Measurements from ENCODE around the gene TEDC1.

Gene TEDC1

DNA sequence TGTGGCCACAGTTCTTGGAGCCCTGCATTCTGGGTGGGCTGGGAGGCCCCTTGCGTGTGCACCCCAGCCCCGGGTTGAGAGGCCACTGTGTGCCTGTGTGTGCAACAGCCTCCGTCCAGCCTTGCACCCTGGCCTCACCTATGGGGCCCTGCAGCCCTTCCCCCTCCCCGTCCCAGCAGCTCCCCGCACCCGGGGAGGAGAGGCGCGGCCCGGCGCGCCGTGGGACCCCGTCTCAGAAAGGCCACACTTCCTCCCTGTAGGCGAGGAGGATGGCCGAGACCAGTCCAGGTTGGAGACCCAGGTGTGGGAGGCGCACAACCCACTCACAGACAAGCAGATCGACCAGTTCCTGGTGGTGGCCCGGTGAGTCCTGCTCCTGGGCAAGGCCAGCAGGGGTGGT lies 33.0 kb upstream of the TEDC1 start:
- no peak for DNase-seq

DNA sequence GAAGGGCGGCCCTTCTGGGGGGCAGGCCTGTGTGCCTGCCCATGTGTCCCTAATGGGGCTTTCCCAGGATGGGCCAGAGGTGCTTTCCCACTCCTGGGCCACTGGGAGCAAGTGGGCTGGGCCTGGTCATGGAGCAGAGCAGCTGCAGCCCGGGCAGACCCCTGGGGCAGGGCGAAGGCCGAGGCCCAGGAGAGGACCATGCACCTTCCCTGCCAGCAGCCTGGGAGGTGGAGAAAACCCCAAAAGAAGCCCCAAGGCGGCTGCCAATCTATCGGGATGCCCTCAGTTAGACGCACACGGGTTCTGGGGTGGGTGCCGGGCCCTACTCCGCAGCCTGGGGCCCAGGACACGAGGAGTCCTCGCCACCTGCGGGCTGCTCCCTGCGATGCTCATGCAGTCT lies 32.5 kb upstream of the TEDC1 start:
- DNase-seq, result no peak

DNA sequence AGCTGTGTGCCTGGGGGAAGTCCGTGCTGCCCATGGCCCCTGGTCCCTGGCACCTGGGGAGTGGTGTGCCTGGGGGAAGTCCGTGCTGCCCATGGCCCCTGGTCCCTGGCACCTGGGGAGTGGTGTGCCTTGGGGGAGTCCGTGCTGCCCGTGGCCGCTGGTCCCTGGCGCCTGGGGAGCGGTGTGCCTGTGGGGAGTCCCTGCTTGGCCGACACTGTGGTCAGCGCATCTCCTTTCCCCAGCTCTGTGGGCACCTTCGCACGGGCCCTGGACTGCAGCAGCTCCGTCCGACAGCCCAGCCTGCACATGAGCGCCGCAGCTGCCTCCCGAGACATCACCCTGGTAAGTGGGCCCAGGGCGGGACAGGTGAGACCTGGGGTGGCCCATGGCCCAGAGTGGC lies 30.9 kb upstream of the TEDC1 start:
- no peak for DNase-seq

DNA sequence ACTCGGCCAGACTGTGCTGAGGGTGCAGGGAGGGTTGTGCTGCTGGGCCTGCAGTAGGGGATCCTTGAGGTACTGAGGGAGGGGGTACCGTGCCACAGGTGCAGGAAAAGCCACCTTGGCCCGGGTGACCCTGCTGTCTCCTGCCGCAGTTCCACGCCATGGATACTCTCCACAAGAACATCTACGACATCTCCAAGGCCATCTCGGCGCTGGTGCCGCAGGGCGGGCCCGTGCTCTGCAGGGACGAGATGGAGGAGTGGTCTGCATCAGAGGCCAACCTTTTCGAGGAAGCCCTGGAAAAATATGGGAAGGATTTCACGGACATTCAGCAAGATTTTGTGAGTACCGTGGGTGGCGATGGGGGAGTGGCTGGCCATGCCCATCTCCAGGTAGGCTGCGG lies 30.4 kb upstream of the TEDC1 start:
- DNase-seq, result no peak

DNA sequence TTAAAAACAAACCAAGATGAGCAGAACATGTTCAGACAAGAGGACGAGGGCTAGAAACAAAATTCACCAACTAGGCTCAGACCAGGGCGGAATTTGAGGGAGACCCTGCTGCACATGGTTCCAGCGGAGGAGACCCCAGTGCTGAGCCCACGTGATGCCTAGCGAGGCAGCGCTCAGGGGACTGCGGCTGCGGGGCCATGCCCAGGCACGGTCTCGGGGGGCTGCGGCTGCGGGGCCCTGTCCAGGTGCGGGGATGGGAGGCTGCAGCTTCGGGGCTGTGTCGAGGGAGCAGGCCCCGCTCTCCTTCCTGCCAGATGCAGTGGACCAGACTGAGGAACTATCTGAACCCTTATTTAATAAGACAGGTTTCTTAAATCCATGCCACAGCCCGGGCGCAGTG lies 29.1 kb upstream of the TEDC1 start:
- no peak for DNase-seq

DNA sequence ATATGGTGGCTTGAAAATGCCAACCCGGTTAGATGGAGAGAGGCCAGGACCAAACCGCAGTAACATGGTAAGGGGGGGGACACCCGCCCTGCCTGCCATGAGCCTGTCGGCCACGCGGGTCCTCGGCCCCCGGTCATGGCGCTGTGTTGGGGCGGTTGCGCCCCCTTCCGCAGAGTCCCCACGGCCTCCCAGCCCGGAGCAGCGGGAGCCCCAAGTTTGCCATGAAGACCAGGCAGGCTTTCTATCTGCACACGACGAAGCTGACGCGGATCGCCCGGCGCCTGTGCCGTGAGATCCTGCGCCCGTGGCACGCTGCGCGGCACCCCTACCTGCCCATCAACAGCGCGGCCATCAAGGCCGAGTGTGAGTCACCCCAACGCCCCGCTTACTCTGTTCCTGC lies 26.5 kb upstream of the TEDC1 start:
- DNase-seq, result no peak

DNA sequence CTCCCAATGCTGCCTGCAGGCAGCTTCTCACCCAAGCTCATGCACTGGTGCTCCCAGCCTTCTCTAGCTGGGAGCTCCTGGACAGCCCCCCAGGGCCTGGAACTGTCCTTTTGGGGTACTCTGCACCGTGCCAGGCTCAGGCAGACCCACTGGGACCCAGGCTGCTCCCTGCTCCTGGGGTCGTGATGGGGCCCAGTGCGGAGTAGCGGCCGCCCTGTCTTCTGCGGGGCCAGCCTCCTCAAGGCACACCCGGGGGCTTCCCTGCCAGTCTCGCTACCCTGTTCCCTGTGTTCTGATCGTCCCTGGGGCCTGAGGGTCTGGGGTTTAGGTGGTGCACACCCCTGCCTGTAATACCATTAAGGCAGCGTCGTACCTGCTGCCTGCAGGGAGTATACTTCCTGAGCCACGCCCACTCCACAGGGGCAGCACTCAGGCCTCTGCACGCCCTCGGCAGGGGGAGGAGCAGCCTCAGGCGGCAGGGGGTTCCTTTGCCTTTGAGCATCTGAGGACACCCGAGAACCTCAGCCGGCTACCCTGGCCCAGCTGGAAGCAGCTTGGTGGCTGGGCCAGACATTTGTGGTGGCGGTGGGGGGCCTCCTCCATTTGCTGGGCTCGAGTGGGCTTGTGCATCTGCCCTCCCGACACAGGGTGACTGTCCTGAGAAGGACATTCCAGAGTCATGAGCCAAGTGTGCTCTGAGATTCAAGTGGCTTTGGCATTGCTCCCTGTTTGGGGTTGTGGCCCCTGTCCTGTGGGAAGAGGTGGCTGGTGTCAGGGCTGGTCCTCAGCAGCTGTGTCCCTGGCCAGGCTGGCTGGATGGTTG lies 25.6 kb upstream of the TEDC1 start:
- no peak for DNase-seq

DNA sequence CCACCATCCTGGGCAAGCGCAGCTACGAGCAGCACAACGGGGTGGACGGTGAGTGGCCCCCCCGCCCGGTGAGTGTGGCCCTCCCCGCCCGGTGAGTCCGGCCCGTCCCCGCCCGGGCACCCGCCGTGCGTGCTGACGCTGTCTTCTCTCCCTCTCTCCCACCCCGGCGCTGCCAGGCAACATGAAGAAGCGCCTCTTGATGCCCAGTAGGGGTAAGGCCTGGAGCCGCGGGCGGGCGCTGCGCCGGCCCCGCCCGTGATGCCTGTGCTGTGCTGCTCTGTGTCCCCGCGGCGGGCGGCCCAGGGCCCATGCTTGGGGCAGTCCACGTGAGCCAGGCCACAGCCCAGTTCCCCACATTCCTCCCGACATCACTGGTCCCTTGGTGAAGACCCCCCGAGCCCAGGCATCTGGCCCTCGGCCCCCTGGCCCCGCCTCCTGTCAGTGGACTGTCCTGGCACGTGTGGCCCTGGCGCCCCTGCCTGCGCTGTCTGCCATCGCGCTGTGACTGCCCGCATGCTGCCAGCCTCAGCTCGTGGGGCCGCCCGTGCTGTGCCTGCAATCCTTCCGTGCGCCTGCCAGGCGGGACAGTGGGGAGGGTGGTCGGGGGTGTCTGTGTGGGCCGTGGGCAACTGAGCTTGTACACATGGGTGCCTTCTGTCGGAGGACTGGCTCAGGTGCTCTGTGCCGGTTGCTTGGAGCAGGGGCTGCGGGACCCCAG lies 24.4 kb upstream of the TEDC1 start:
- DNase-seq, result no peak

DNA sequence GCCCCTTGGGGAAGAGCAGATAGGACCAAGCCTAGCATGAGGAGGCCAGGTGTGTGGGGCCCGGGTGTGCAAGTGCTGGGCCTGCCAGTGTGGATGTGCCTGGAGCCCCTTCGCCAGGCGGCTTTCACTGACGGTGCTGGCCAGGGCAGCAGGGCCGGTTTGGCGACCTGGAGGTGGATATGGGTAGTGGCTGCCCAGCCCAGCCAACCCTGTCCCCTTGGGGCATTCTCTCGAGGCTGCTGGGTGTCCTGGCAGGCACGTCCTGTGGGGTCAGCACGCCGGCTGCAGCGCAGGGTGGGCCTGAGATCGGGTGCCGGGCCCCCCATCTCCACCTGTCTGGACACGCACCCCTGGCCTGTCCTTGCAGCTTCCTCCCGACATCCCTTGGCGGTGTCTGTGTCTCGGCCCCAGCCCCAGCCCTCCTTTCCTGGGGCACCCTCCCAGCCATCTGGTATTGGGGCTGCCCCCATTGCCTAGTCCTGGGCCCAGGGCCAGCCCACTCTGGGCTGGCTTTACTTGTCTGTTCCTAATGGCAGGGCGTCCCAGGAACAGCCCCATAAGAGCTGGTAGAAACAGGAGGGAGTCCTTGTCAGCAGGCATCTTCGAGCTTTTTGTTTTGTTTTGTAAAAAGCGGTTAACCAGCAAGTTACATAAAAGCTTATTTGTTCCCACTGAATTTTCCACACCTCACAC lies 23.7 kb upstream of the TEDC1 start:
- DNase-seq, result no peak

DNA sequence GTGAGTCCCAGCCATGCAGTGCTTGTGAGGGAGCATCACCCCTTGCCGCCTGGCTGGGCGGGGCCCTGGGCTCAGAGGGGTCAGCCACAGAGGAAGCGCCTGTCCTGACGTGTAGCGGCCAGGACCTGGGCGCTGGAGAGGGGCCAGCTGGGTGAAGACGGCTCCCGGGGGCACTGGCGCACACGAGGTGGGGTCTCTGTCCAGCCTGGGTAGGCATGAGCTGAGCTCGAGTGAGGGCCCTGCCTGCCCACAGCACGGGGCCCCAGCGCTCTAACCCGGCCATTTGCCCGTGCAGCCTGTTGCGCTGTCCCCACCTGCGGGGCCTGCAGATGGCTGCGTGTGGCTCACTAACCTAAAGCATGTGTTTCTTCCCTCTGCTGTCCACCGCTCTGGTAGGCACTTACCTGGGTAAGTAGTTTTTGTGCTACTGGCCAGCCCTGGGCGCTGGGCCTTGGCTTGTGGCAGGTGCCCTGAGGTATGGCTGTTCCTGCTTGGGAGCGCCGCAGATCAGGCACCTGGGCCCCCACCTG lies 23.0 kb upstream of the TEDC1 start:
- no peak for DNase-seq

DNA sequence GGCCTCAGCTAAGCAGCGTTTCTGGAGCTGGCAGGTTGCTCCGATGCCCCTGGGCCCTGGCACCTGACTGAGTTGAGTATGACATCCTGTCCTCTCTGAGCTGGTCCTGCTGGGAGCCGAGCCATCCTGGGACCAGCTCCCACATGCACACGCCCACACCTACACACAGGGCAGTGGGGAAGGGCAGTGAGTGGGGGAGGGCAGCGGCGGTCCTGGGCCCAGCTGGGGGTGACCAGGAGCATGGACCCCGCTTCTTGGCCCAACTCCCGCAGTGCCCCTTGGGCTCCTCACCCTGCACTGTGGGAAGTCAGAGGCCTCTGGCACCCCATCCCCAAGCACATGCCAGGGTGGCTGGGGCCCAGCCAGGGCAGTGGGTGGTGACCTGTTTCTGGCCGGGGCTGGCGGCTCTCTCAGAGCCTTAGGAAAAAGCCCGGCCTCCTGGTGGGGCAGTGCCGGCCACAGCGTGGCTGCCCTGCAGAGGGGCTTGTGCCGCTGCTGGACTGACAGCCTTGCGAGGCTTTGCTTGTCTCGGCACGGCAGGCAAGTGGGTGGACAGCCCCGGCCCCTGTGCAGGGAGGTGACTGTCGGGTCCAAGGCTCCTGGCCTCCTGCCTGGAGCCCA lies 22.3 kb upstream of the TEDC1 start:
- DNase-seq, result no peak

DNA sequence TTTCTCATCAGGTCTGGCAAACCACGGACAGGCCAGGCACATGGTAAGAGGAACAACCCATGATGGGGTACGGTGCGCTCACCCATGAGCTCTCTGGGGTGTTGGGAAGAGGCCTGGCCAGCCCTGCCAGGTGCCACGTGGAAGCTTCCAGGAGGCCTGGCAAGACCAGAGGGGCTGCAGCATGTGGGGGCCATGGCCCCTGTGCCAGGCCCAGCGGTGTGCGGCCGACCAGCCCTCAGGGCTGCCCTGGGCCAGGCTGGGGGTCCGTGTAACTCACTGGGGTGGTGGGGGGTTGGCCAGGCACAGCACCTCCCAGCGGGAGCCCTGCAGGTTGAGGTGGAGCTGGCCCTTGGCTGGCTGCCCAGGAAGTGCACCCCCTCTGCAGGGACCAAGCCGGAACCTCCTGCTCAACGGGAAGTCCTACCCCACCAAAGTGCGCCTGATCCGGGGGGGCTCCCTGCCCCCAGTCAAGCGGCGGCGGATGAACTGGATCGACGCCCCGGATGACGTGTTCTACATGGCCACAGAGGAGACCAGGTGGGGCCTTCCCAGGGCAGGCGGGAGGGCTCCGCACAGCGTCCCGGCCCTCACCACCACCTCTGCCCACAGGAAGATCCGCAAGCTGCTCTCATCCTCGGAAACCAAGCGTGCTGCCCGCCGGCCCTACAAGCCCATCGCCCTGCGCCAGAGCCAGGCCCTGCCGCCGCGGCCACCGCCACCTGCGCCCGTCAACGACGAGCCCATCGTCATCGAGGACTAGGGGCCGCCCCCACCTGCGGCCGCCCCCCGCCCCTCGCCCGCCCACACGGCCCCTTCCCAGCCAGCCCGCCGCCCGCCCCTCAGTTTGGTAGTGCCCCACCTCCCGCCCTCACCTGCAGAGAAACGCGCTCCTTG lies 21.3 kb upstream of the TEDC1 start:
- DNase-seq, result no peak

DNA sequence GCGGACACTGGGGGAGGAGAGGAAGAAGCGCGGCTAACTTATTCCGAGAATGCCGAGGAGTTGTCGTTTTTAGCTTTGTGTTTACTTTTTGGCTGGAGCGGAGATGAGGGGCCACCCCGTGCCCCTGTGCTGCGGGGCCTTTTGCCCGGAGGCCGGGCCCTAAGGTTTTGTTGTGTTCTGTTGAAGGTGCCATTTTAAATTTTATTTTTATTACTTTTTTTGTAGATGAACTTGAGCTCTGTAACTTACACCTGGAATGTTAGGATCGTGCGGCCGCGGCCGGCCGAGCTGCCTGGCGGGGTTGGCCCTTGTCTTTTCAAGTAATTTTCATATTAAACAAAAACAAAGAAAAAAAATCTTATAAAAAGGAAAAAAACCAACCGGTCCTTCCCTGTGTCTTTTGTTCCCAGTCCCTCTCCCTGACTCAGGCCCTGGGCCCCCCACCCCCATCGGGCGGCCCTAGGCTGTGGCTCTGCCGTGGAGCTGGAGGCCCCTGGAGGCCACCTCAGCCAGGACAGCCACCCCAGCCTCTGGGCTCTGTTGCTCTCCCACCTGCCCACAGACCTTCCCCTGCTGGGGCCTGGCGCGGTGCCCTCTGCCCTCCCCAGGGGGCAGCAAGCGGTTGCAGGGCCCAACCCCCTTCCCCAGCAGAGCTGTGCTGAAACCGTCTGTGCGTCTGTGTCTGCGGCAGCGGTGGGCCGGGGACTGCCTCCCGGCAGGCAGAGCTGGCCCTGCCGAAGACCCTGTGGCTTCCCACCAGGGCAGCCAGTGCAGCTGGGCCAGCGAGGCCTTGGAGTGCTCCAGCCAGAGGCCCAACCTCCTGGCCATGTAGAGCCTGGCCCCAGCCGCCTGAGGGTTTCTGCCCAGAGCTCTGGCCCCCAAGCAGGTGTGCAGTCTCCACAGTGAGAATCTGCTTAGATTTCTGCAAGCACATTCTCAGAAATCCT lies 20.4 kb upstream of the TEDC1 start:
- DNase-seq, result no peak

DNA sequence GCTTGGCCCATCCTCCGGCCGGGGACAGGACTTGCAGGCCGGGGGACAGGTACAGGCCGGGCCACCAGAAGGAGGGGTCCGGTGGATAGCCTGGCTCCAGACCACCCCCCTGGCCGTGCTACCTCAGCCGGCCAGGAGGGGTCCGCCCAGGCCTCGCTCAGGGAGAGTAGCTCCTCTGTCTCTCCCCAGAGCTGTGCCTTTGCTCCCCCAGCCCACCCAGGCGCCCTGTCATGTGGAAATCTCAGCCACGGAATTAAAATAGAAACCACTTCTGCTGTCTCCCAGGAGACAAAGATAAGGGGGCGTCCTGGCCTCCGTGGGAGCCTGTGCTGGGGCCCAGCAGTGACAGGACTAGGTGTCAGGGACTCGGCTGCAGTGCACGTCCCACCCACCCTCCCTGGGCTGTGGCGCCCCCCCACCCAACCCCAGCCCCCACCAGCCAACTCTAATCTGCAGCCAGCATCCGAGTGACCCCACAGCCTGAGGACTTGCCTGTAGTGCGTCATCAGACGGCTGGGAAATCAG lies 19.7 kb upstream of the TEDC1 start:
- DNase-seq, result no peak

DNA sequence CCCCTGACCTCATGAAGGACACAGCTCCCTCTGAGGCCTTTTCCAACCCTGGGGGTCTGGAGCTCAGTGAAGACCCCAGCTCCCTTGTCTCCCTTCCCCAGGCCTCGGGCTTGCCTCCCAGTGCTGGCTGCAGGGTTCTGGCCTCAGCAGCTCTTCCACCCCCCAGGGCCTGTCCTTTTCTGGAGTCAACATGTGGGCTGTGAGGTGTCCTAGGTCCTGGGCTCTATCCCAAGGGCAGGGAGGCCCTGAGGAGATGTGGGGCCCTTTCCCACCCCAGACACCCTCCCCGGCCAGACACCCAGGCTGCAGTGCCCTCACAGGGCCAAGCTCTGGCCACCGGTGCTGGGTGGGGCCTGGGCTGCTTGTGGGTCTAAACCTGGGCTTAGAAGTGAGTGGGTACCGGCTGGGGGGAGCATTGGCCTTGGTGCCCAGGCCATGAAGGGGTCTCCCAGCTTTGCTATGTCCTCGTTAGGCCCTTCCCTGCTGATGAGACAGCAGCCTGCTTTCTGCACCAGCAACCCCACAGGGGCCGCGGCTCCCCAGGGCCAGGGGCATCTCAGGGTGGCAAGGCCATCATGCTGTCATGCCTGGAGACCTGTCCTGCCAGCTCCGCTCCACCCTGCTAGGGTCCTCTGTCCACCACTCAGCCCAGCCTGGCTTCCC lies 19.1 kb upstream of the TEDC1 start:
- no peak for DNase-seq

DNA sequence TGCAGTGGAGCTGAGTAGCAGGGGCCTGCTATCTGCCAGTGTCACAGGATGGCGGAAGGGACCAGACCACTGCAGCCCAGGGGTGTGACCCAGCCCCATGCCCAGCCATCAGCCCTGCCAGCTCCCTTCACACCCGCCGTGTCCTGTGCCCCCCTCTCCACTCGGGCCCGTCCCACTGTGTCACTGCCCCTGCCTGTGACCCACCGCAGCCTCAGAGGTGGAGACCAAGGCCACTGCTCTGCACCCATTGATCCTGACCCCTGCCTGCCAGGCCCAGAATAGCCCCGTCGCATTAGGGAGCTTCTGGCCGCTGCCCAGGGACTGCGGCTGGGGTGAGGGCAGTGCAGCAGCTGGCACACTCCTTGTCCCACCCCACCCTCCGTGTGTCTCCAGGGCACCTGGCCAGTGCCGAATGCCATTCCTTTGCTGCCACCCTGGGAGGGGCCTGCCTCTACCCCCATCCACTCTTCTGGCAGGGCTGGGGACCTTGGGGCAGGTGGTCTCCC lies 18.5 kb upstream of the TEDC1 start:
- DNase-seq, result no peak

DNA sequence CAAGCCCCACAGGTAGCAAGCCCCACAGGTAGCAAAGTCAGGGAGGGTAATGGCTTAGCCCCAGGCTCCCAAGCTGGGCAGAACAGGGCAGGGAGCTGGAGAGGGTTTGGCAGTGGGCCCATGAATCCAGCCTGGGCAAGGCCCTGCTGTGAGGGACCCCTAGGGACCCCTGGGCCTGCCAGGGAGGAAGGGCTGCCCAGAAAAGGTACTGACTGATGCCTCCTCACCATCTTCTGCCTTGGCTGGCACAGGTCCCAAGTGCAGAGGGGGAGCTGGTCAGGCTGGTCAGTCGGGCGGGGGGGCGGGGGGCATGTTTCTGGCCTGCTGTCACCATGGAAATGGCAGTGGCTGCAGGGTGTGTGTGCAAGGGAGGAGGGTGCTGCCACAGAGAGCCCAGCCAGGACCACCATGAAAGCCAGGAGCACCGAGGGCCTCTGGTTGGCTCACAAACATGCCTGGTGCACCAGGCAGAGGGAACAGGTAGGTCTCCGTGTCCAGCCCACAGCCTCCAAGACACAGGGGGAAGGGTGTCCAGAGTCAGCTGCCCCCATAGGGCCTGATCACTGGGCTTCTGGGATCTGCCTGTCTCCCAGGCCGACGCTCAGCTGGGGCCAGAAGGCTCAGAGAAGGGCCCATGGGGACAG lies 17.9 kb upstream of the TEDC1 start:
- DNase-seq, result no peak

DNA sequence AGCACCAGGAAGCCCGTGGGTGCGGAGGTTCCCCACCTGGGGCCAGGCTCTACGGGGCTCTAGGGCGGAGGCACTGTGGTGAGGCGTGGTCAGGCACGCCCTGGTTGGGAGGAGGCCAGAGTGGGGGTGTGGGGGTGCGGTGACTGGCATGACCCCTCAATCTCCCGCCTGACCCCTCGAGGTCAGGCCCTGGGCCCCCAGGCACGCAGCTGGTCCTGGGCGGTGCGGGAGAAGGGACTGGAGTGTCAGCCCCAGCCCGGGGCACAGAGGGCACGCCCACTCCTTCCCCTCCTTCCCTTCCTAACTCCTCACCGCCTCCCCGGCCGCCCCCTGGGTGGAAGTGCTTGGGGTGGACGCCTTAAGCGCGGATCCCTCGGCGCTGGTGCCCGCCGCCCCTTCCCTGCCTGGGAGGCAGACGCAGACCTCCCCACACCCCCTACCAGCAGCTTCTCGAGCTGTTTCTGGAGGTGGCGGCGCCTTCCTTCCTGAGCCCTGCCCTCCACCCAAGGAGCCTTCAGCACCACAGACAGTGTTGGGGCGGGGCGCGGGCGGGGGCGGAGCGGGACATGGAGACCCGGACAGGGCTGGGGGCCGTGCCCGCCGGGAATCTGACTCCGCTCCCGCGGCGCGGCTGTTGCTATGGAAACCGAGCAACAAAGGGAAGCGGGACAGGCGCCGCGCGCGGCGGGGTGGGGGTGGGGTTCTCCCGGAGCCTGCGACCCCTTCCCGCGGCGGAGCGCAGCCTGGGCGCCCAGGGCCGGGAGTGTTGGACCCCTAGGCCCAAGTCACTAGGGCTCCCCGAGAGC lies 17.2 kb upstream of the TEDC1 start:
- peak in 1 of 2 donors; percentile 44 for DNase-seq
